Endothelial cell of umbilical vein (primary cell): ENCODE results near the gene RMRP. TPM values are rescaled to one million over a fixed set of nuclear protein-coding genes. Genes with fewer than 3 reads are reported as not detected.

Experiments
- BruUV-seq: library from RNA; stranded (reverse); fragments of 400-500 nt; replicated peaks from 2 replicates; lab custom pipeline; 2021; lab: Mats Ljungman, UMichigan
- CTCF ChIA-PET: fragments of 300-600, 350-600 bp; sonication (Branson Sonifier 250); formaldehyde crosslinking; loops from one replicate; lab custom pipeline; 2021; ENCODE audit warnings: antibody characterized with exemption, inconsistent platforms; lab: Charles Lee
- POLR2A ChIA-PET: fragments of 300-600, 350-600 bp; sonication (Branson Sonifier 250); formaldehyde crosslinking; loops from one replicate; lab custom pipeline; 2021; ENCODE audit warnings: antibody characterized with exemption, inconsistent platforms; lab: Charles Lee
- DNase-seq: peaks from one replicate; pipeline ENCODE4 v3.0.0-alpha.2; 2011; ENCODE audit warnings: low read depth, low spot score
- FAIRE-seq: peaks from 2 replicates; lab custom pipeline; 2011; peaks lifted over from hg19 to GRCh38; lab: Jason Lieb, UNC
- H2AFZ ChIP-seq: 2 replicates; pipeline ENCODE4 v1.6.0; 2012; ENCODE audit warnings: low read depth, low read length, control low read depth, inconsistent platforms
- H3K27ac ChIP-seq: 2 replicates; pipeline ENCODE4 v1.5.1; 2011; ENCODE audit warnings: low read depth, mild to moderate bottlenecking, control low read depth, low read length, moderate library complexity; ENCODE audit not compliant: insufficient read depth
- H3K27me3 ChIP-seq, 2 experiments: 2 replicates each; pipeline versions ENCODE4 v1.6.0 to v1.6.1; 2011; ENCODE audit warnings: low read length in 2 of 2, mixed read lengths in 1 of 2; ENCODE audit not compliant: control insufficient read depth in 2 of 2, insufficient read depth in 2 of 2
- H3K36me3 ChIP-seq, 2 experiments: 2 replicates in 1 of 2; 3 replicates in 1 of 2; pipeline ENCODE4 v1.5.1; 2011; ENCODE audit warnings: low read length in 2 of 2, mild to moderate bottlenecking in 1 of 2, moderate library complexity in 1 of 2; ENCODE audit not compliant: control insufficient read depth in 2 of 2, insufficient read depth in 2 of 2; ENCODE audit errors: extremely low read depth in 1 of 2
- H3K4me1 ChIP-seq: 3 replicates; pipeline ENCODE4 v1.5.1; 2011; ENCODE audit warnings: mild to moderate bottlenecking, low read length; ENCODE audit not compliant: control insufficient read depth, insufficient read depth; ENCODE audit errors: extremely low read depth
- H3K4me2 ChIP-seq: 2 replicates; pipeline ENCODE4 v1.6.1; 2011; ENCODE audit warnings: low read length, control low read depth, mixed read lengths; ENCODE audit not compliant: insufficient read depth
- H3K4me3 ChIP-seq, 3 experiments: fragments of 200-600 bp in 1 of 3; sonication (generic), shearing (Covaris generic) in 1 of 3; replicated peaks in 1 of 3; 2 replicates each; pipeline ENCODE4 v1.5.1; 2011 to 2016; ENCODE audit warnings: control low read depth in 3 of 3, low read length in 3 of 3, mild to moderate bottlenecking in 2 of 3, inconsistent platforms in 1 of 3, low read depth in 1 of 3, moderate library complexity in 1 of 3; ENCODE audit not compliant: insufficient read depth in 1 of 3
- H3K79me2 ChIP-seq: 2 replicates; pipeline ENCODE4 v1.6.0; 2012; ENCODE audit warnings: low read length, inconsistent platforms; ENCODE audit not compliant: control insufficient read depth, insufficient read depth
- H3K9ac ChIP-seq: replicated peaks from 2 replicates; pipeline ENCODE3; 2011; ENCODE audit warnings: low read length, control low read depth; ENCODE audit not compliant: insufficient read depth; ENCODE audit errors: extremely low read depth
- H3K9me1 ChIP-seq: replicated peaks from 3 replicates; pipeline ENCODE4 v1.6.0; 2011; ENCODE audit warnings: mild to moderate bottlenecking, low read length; ENCODE audit not compliant: control insufficient read depth, insufficient read depth; ENCODE audit errors: extremely low read depth
- H3K9me3 ChIP-seq: replicated peaks from 2 replicates; pipeline ENCODE4 v1.5.1; 2012; ENCODE audit warnings: low read length, inconsistent platforms; ENCODE audit not compliant: control insufficient read depth, insufficient read depth
- H4K20me1 ChIP-seq: replicated peaks from 2 replicates; pipeline ENCODE3; 2011; ENCODE audit warnings: mild to moderate bottlenecking, low read length; ENCODE audit not compliant: control insufficient read depth, insufficient read depth; ENCODE audit errors: extremely low read depth
- EZH2 ChIP-seq: IDR thresholded peaks from 2 replicates; pipeline ENCODE4 v1.6.1; 2012; ENCODE audit warnings: borderline replicate concordance, low read depth, mild to moderate bottlenecking, moderate library complexity, low read length, inconsistent platforms; ENCODE audit not compliant: severe bottlenecking
- FOS ChIP-seq: IDR thresholded peaks from 2 replicates; pipeline ENCODE4 v1.6.1; 2011; ENCODE audit warnings: mild to moderate bottlenecking, low read length, moderate library complexity, borderline replicate concordance; ENCODE audit not compliant: insufficient read depth
- GATA2 ChIP-seq: IDR thresholded peaks from 2 replicates; pipeline ENCODE4 v1.7.0; 2011; ENCODE audit warnings: low read depth, mild to moderate bottlenecking, moderate library complexity, mixed read lengths, low read length; ENCODE audit not compliant: insufficient read length, insufficient read depth
- JUN ChIP-seq: IDR thresholded peaks from 2 replicates; pipeline ENCODE4 v1.6.1; 2011; ENCODE audit warnings: borderline replicate concordance, low read depth; ENCODE audit not compliant: insufficient read length, insufficient read depth
- MAX ChIP-seq: IDR thresholded peaks from 2 replicates; pipeline ENCODE4 v1.6.1; 2011; ENCODE audit not compliant: insufficient read depth, insufficient read length
- MYC ChIP-seq: IDR thresholded peaks from one replicate; pipeline ENCODE4 v1.6.1; 2011; ENCODE audit warnings: mild to moderate bottlenecking, low read depth, low read length
- POLR2A ChIP-seq: IDR thresholded peaks from 2 replicates; pipeline ENCODE4 v1.6.1; 2012; ENCODE audit warnings: low read depth, mild to moderate bottlenecking, control low read depth, low read length
- POLR2AphosphoS5 ChIP-seq: IDR thresholded peaks from 2 replicates; pipeline ENCODE4 v1.6.1; 2012; ENCODE audit warnings: low read depth, mild to moderate bottlenecking, control low read depth, low read length, moderate library complexity; ENCODE audit not compliant: insufficient read depth
- dilution Hi-C: fragments of 300-500 bp; cut with MboI; formaldehyde crosslinking; loops from one replicate; pipeline ENCODE4 v1.15.0; 2019; ENCODE audit warnings: low sequenced_read_pairs; ENCODE audit not compliant: extremely low pct_ligation_motif_present
- intact Hi-C: fragments of 100-400 bp; cut with micrococcal nuclease; formaldehyde crosslinking; loops from one replicate; pipeline ENCODE4 v1.10.0; 2022
- polyA plus RNA-seq, 4 experiments: library from polyadenylated mRNA; depleted of rRNA in 3 of 4; stranded (reverse) in 3 of 4; unstranded in 1 of 4; fragments of >200 nt; gene quantifications; 2 replicates each; pipeline versions ENCODE4 v1.2.1 to v1.2.3, GENCODE V29; 2011 to 2012; ENCODE audit warnings: missing spikeins in 1 of 4
- total RNA-seq: library from RNA; stranded (reverse); gene quantifications from 2 replicates; pipeline ENCODE4 v1.2.3, GENCODE V29; 2021
- TF ChIP-seq, protein P1 (sequence below), 2 donors: IDR thresholded peaks; 1 replicate in 1 of 2; 2 replicates in 1 of 2; pipeline ENCODE4 v1.5.1; 2011; ENCODE audit warnings: low read length in 2 of 2, mild to moderate bottlenecking in 2 of 2, moderate library complexity in 2 of 2, control low read depth in 1 of 2, inconsistent platforms in 1 of 2, low read depth in 1 of 2; ENCODE audit not compliant: insufficient read depth in 1 of 2; ENCODE audit errors: extremely low read depth in 1 of 2

Gene RMRP
- total and polyA plus RNA-seq, 2 donors (not counting 3 experiments of a cell fraction or from before 2014, with no cell fraction given): 19,118 TPM; not detected in 1

DNA sequence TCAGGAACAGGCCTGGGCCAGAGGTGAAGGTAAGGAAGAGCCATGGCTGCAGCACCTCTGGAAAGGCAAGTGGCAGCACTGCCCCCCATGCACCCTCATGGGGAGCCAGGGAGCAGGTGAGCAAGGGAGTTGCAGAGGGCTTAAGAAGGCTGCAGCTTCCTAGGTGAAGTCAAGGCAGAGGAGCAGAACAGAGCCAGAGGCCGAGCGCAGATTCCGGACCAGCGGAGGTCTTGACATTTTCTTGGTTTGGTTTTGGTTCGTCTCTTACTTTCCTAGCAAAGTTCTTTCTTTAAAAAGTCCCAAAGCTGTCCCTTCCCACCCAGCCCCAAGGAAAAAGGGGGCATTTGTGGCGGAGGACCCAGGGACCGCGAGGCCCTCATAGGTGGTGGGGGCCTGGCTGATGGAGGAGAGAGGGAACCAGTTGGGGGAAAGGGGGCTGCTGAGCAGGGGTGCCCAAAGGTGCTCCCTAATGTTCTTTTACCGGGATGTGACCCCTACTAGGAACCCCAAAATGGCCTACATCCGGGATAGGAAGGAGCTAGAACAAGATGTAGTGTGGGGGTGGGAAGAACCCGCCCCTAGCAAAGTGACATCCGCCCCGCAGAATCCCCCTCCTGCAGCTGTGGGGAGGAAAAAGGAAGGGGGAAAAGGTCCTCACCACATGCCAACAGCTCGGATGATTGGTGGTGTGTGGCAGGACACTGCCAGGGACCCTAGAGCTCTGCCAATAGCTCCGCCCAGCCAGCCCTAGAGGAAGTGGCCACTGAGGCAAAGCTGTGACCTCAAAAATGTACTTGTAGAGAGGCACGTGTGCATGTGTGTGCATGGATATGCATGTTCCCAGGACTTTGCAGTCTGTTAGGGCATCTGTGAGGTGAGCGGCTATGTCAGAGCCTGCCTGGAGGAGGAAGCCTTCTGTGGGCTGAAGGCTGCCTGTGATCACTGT is 38.7 kb downstream of the RMRP start:
- intact Hi-C loops: no loop called here
- no TSS peak for BruUV-seq
- no peak for DNase-seq
- CTCF ChIA-PET: interaction anchor here (1.5 to 2.5 kb wide), 3 partner anchors 8 to 13 kb away, joined by 4 to 16 read pairs (median 11); no protein-coding TSS in a partner anchor
- H3K4me2 ChIP-seq: no peak overlapping the region
- no peaks in the 10 kb centered on the region for H3K9me3 ChIP-seq
- no peak overlapping the region for H3K27ac ChIP-seq
- H3K9me1 ChIP-seq: no peaks in the 10 kb centered on the region
- TF ChIP-seq JUN (no peak), EZH2 (no peak), POLR2AphosphoS5 (no peak), POLR2A (no peak), GATA2 (no peak), FOS (no peak), MYC (no peak), MAX (no peak)
- TF ChIP-seq, protein P1, sequence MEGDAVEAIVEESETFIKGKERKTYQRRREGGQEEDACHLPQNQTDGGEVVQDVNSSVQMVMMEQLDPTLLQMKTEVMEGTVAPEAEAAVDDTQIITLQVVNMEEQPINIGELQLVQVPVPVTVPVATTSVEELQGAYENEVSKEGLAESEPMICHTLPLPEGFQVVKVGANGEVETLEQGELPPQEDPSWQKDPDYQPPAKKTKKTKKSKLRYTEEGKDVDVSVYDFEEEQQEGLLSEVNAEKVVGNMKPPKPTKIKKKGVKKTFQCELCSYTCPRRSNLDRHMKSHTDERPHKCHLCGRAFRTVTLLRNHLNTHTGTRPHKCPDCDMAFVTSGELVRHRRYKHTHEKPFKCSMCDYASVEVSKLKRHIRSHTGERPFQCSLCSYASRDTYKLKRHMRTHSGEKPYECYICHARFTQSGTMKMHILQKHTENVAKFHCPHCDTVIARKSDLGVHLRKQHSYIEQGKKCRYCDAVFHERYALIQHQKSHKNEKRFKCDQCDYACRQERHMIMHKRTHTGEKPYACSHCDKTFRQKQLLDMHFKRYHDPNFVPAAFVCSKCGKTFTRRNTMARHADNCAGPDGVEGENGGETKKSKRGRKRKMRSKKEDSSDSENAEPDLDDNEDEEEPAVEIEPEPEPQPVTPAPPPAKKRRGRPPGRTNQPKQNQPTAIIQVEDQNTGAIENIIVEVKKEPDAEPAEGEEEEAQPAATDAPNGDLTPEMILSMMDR (IDR thresholded peaks at IDR 0.05; ENCODE audit: extremely low read depth in 1 of 2, insufficient read depth in 1 of 2, low read depth in 1 of 2, low read length in 2 of 2): no peak
- H3K36me3 ChIP-seq: no peaks in the 10 kb centered on the region
- H3K4me1 ChIP-seq: no peaks in the 10 kb centered on the region
- H3K9ac ChIP-seq: no peak overlapping the region
- peaks cover 31 to 38% of the 10 kb centered on the region in 2 experiments for H3K27me3 ChIP-seq
- H3K79me2 ChIP-seq: no peaks in the 10 kb centered on the region
- no peak for FAIRE-seq
- no peak overlapping the region for H2AFZ ChIP-seq
- H3K4me3 ChIP-seq: no peak overlapping the region
- POLR2A ChIA-PET: no interaction called here
- dilution Hi-C loops: no loop called here
- no peaks in the 10 kb centered on the region for H4K20me1 ChIP-seq
